GM23338 (cell line): ENCODE measurements around the gene TMEM150A.
A peak's percentile ranks its signal among the peaks of the same experiment; 100 is the strongest.

Experiments
- CREB1 ChIP-seq: fragments of 250-450 bp; sonication (Bioruptor Pico); IDR thresholded peaks from 2 replicates; pipeline ENCODE4 v1.5.0; 2020; ENCODE audit warnings: low read depth, mild to moderate bottlenecking, moderate library complexity
- EZH2phosphoT487 ChIP-seq: fragments of 200-600 bp; sonication (generic); IDR thresholded peaks from one replicate; pipeline ENCODE4 v1.8.1; 2018; ENCODE audit warnings: antibody characterized with exemption; ENCODE audit not compliant: unreplicated experiment
- TF ChIP-seq, protein P1 (sequence below), 2 experiments: fragments of 200-600 bp in 1 of 2; sonication (generic) in 1 of 2; conservative IDR thresholded peaks; 2 replicates each; pipeline versions ENCODE4 v1.5.1 to v1.6.1; 2016 to 2017; ENCODE audit warnings: antibody characterized with exemption in 2 of 2, low read depth in 2 of 2, mild to moderate bottlenecking in 2 of 2, moderate library complexity in 1 of 2
- TF ChIP-seq, protein P2 (sequence below): IDR thresholded peaks from one replicate; pipeline ENCODE4 v1.6.1; 2018; ENCODE audit warnings: antibody characterized with exemption; ENCODE audit not compliant: unreplicated experiment

DNA sequence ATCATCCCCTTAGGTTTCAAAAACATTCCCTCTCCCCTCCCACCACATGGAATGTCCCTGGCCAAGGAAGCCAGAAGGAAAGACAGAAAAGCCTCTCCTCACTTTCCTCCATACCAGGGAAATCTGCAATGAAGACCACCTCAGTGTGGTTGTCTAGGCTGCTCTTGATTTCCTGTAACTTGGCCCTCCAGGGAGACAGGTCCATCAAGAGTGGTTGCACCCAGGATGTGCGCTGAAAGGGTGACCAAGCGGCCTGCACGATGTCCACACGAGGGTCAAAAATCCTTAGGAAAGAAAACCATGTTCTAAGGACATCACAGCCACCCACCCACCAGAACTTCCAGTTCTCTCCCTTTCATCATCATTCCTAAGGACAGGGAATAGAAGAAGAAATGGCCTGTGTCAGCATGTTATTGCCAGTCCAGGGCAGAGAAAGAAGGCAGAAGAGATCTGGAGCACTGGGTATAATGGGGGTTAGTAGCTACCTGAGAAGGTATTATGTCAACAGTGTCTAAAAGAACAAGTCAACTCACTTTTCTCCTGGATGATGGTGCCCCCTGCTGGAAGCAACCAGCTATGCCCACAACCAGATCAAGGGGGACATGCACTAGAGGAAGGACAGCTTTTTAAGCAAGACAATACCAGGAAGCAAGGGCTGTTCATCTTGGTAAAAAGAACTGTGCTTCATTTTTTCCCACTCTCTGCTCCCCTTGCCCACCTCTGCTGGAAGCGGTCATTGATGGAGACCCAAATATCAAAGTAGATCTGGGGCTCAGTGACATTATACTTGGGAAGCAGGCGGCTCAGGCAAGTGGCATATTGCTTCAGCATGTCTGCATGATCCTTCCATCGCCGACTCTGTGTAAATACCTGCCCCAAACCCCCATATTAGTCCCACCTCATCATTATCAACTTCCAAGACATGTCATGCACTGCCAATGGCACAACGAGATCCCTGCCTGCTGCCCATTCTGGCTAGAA lies 50.5 kb downstream of the TMEM150A start:
- TF ChIP-seq EZH2phosphoT487 (no peak), CREB1 (CRISPR knock-in tag) (no peak)
- TF ChIP-seq, protein P1, sequence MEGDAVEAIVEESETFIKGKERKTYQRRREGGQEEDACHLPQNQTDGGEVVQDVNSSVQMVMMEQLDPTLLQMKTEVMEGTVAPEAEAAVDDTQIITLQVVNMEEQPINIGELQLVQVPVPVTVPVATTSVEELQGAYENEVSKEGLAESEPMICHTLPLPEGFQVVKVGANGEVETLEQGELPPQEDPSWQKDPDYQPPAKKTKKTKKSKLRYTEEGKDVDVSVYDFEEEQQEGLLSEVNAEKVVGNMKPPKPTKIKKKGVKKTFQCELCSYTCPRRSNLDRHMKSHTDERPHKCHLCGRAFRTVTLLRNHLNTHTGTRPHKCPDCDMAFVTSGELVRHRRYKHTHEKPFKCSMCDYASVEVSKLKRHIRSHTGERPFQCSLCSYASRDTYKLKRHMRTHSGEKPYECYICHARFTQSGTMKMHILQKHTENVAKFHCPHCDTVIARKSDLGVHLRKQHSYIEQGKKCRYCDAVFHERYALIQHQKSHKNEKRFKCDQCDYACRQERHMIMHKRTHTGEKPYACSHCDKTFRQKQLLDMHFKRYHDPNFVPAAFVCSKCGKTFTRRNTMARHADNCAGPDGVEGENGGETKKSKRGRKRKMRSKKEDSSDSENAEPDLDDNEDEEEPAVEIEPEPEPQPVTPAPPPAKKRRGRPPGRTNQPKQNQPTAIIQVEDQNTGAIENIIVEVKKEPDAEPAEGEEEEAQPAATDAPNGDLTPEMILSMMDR (conservative IDR thresholded peaks at IDR 0.05; ENCODE audit: low read depth in 2 of 2), result peak; percentile 94 to 95
- TF ChIP-seq, protein P2, sequence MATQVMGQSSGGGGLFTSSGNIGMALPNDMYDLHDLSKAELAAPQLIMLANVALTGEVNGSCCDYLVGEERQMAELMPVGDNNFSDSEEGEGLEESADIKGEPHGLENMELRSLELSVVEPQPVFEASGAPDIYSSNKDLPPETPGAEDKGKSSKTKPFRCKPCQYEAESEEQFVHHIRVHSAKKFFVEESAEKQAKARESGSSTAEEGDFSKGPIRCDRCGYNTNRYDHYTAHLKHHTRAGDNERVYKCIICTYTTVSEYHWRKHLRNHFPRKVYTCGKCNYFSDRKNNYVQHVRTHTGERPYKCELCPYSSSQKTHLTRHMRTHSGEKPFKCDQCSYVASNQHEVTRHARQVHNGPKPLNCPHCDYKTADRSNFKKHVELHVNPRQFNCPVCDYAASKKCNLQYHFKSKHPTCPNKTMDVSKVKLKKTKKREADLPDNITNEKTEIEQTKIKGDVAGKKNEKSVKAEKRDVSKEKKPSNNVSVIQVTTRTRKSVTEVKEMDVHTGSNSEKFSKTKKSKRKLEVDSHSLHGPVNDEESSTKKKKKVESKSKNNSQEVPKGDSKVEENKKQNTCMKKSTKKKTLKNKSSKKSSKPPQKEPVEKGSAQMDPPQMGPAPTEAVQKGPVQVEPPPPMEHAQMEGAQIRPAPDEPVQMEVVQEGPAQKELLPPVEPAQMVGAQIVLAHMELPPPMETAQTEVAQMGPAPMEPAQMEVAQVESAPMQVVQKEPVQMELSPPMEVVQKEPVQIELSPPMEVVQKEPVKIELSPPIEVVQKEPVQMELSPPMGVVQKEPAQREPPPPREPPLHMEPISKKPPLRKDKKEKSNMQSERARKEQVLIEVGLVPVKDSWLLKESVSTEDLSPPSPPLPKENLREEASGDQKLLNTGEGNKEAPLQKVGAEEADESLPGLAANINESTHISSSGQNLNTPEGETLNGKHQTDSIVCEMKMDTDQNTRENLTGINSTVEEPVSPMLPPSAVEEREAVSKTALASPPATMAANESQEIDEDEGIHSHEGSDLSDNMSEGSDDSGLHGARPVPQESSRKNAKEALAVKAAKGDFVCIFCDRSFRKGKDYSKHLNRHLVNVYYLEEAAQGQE, result no peak
